GM12874 (cell line): ENCODE measurements around the gene LRBA.

ENCODE experiments used
- CTCF ChIP-seq: IDR thresholded peaks from 2 replicates; pipeline ENCODE4 v1.5.1; 2011; ENCODE audit warnings: low read depth, mild to moderate bottlenecking, control low read depth, low read length, moderate library complexity; ENCODE audit not compliant: insufficient read depth

The LRBA gene

DNA sequence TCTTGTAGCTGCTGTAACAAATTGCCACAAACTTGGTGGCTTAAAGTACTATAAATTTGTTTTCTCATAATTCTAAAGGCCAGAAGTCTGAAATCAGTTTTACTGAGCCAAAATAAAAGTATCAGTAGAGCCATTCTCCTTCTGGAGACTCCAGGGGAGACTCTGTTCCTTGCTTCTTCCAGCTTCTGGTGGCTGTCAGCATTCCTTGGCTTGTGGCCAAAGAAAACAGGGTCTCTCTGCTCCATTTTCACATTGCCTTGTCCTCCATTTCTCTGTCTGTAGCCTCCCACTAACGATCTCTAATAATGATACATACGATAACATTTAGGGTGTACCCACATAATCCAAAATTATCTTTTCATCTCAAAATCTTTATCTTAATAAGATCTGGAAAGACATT is 232.8 kb downstream of the LRBA start:
- TF ChIP-seq CTCF, result no peak

DNA sequence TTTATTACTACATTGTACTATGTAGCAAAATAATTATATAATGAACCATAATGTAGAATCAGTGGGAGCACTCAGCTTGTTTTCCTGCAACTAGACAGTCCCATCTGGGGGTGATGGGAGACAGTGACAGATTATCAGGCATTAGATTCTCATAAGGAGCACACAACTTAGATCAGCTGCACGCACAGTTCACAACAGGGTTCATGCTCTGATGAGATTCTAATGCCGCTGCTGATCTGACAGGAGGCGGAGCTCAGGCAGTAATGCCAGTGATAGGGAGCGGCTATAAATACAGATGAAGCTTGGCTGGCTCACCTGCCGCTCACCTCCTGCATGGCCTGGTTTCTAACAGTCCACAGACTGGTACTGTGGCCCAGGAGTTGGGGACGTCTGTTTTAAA is 233.9 kb downstream of the LRBA start:
- TF ChIP-seq CTCF, result no peak

- no peak for TF ChIP-seq CTCF
These were observed 235.4 kb downstream of the LRBA start for GRCh38 chr4:150779707-150780106.

GRCh38 chr4:150773729-150774449 is 241.2 kb downstream of the LRBA start:
- no peak for TF ChIP-seq CTCF

- TF ChIP-seq CTCF, result no peak
These were observed 242.1 kb downstream of the LRBA start for GRCh38 chr4:150773032-150773431.

DNA sequence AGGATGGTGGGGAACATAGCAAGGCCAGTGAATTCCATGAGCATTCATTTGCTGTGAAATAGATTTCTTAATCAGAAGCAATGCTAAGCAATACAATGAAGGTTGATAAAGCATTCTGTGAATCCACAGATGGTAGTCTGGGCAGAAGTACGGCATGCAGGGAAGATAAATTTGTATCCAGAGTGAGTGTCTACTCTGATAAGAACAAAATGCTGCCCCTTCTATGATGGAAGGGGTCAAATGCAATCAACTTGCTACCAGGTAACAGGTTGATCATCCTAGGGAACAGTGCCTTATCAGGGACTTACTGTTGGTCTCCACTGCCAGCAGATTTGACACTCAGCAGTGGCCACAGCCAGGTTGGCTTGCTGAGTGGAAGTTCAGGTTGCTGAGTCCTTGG is 243.7 kb downstream of the LRBA start:
- no peak for TF ChIP-seq CTCF

GRCh38 chr4:150769845-150770244 is 245.2 kb downstream of the LRBA start:
- no peak for TF ChIP-seq CTCF
